HEK293 (cell line): ENCODE measurements around the gene MARK3.

Source experiments
- BCL11A ChIP-seq: fragments of 450-650 bp; formaldehyde crosslinking; IDR thresholded peaks from 2 replicates; pipeline ENCODE4 v1.5.1; 2016; ENCODE audit warnings: low read depth, missing biosample characterization, missing genetic modification characterization
- BCL11B ChIP-seq: fragments of 450-650 bp; formaldehyde crosslinking; IDR thresholded peaks from 2 replicates; pipeline ENCODE4 v1.5.1; 2016; ENCODE audit warnings: low read depth, missing biosample characterization, missing genetic modification characterization
- GFI1B ChIP-seq: fragments of 450-650 bp; formaldehyde crosslinking; IDR thresholded peaks from 2 replicates; pipeline ENCODE4 v1.5.1; 2016; ENCODE audit warnings: missing biosample characterization, missing genetic modification characterization
- IKZF3 ChIP-seq: fragments of 450-650 bp; IDR thresholded peaks from 2 replicates; pipeline ENCODE4 v1.5.0; 2018; ENCODE audit warnings: missing biosample characterization, mild to moderate bottlenecking, missing genetic modification characterization, moderate library complexity
- KLF9 ChIP-seq: fragments of 450-650 bp; formaldehyde crosslinking; IDR thresholded peaks from 2 replicates; pipeline ENCODE4 v1.5.1; 2016; ENCODE audit warnings: missing biosample characterization, missing genetic modification characterization, low read depth
- RBAK ChIP-seq: fragments of 450-650 bp; formaldehyde crosslinking; IDR thresholded peaks from 2 replicates; pipeline ENCODE4 v1.5.1; 2016; ENCODE audit warnings: missing biosample characterization, missing genetic modification characterization
- REPIN1 ChIP-seq: fragments of 450-650 bp; formaldehyde crosslinking; IDR thresholded peaks from 2 replicates; pipeline ENCODE4 v1.5.1; 2017; ENCODE audit warnings: missing biosample characterization, missing genetic modification characterization, low read depth
- REST ChIP-seq: fragments of 450-650 bp; formaldehyde crosslinking; IDR thresholded peaks from 2 replicates; pipeline ENCODE4 v1.5.1; 2016; ENCODE audit warnings: missing biosample characterization, missing genetic modification characterization
- SP3 ChIP-seq: fragments of 450-650 bp; formaldehyde crosslinking; IDR thresholded peaks from 2 replicates; pipeline ENCODE4 v1.5.1; 2016; ENCODE audit warnings: missing biosample characterization, missing genetic modification characterization
- YY2 ChIP-seq: fragments of 450-650 bp; formaldehyde crosslinking; IDR thresholded peaks from 2 replicates; pipeline ENCODE4 v1.5.1; 2016; ENCODE audit warnings: missing biosample characterization, missing genetic modification characterization
- ZFHX2 ChIP-seq: fragments of 450-650 bp; formaldehyde crosslinking; conservative IDR thresholded peaks from 2 replicates; pipeline ENCODE4 v1.5.1; 2016; ENCODE audit warnings: missing biosample characterization, missing genetic modification characterization
- ZFP41 ChIP-seq: fragments of 450-650 bp; formaldehyde crosslinking; IDR thresholded peaks from 2 replicates; pipeline ENCODE4 v1.5.1; 2016; ENCODE audit warnings: missing biosample characterization, missing genetic modification characterization, borderline replicate concordance
- ZNF114 ChIP-seq: fragments of 450-650 bp; formaldehyde crosslinking; IDR thresholded peaks from 2 replicates; pipeline ENCODE4 v1.5.0; 2017; ENCODE audit warnings: missing biosample characterization, missing genetic modification characterization
- ZNF146 ChIP-seq: fragments of 450-650 bp; formaldehyde crosslinking; IDR thresholded peaks from 2 replicates; pipeline ENCODE4 v1.5.1; 2016; ENCODE audit warnings: missing biosample characterization, missing genetic modification characterization
- ZNF18 ChIP-seq: fragments of 450-650 bp; formaldehyde crosslinking; IDR thresholded peaks from 2 replicates; pipeline ENCODE4 v1.5.1; 2016; ENCODE audit warnings: missing biosample characterization, missing genetic modification characterization
- ZNF223 ChIP-seq: fragments of 450-650 bp; formaldehyde crosslinking; IDR thresholded peaks from 2 replicates; pipeline ENCODE4 v1.5.1; 2016; ENCODE audit warnings: missing biosample characterization, missing genetic modification characterization
- ZNF248 ChIP-seq: fragments of 450-650 bp; formaldehyde crosslinking; IDR thresholded peaks from 2 replicates; pipeline ENCODE4 v1.5.1; 2017; ENCODE audit warnings: missing biosample characterization, missing genetic modification characterization
- ZNF350 ChIP-seq: fragments of 450-650 bp; formaldehyde crosslinking; IDR thresholded peaks from 2 replicates; pipeline ENCODE4 v1.5.0; 2017; ENCODE audit warnings: missing biosample characterization, mild to moderate bottlenecking, missing genetic modification characterization
- ZNF473 ChIP-seq: fragments of 450-650 bp; formaldehyde crosslinking; IDR thresholded peaks from 2 replicates; pipeline ENCODE4 v1.5.1; 2017; ENCODE audit warnings: missing biosample characterization, missing genetic modification characterization
- ZNF510 ChIP-seq: fragments of 450-650 bp; formaldehyde crosslinking; IDR thresholded peaks from 2 replicates; pipeline ENCODE4 v1.5.1; 2018; ENCODE audit warnings: mild to moderate bottlenecking, missing genetic modification characterization, missing biosample characterization; ENCODE audit not compliant: insufficient replicate concordance
- ZNF521 ChIP-seq: fragments of 450-650 bp; formaldehyde crosslinking; IDR thresholded peaks from 2 replicates; pipeline ENCODE4 v1.5.1; 2017; ENCODE audit warnings: missing biosample characterization, mild to moderate bottlenecking, missing genetic modification characterization
- ZNF555 ChIP-seq: fragments of 450-650 bp; formaldehyde crosslinking; conservative IDR thresholded peaks from 2 replicates; pipeline ENCODE4 v1.5.1; 2017; ENCODE audit warnings: missing biosample characterization, mild to moderate bottlenecking, missing genetic modification characterization, inconsistent platforms
- ZNF623 ChIP-seq: fragments of 450-650 bp; formaldehyde crosslinking; IDR thresholded peaks from 2 replicates; pipeline ENCODE4 v1.5.1; 2016; ENCODE audit warnings: missing biosample characterization, missing genetic modification characterization
- ZNF660 ChIP-seq: fragments of 450-650 bp; IDR thresholded peaks from 2 replicates; pipeline ENCODE4 v1.5.1; 2018; ENCODE audit warnings: missing biosample characterization, mild to moderate bottlenecking, missing genetic modification characterization
- ZNF664 ChIP-seq: fragments of 450-650 bp; formaldehyde crosslinking; IDR thresholded peaks from 2 replicates; pipeline ENCODE4 v1.5.1; 2016; ENCODE audit warnings: missing biosample characterization, missing genetic modification characterization
- ZNF837 ChIP-seq: fragments of 450-650 bp; formaldehyde crosslinking; IDR thresholded peaks from 2 replicates; pipeline ENCODE4 v1.5.1; 2016; ENCODE audit warnings: missing biosample characterization, missing genetic modification characterization
- ZSCAN30 ChIP-seq: fragments of 450-650 bp; IDR thresholded peaks from 2 replicates; pipeline ENCODE4 v1.5.1; 2018; ENCODE audit warnings: missing biosample characterization, mild to moderate bottlenecking, missing genetic modification characterization, moderate library complexity
- TF ChIP-seq, protein P1 (sequence below): fragments of 450-650 bp; IDR thresholded peaks from 2 replicates; pipeline ENCODE4 v1.5.1; 2018; ENCODE audit warnings: missing biosample characterization, mild to moderate bottlenecking, missing genetic modification characterization
- TF ChIP-seq, protein P2 (sequence below): fragments of 450-650 bp; IDR thresholded peaks from 2 replicates; pipeline ENCODE4 v1.5.1; 2018; ENCODE audit warnings: missing biosample characterization, missing genetic modification characterization
- TF ChIP-seq, protein P3 (sequence below): fragments of 450-650 bp; formaldehyde crosslinking; IDR thresholded peaks from 2 replicates; pipeline ENCODE4 v1.5.1; 2016; ENCODE audit warnings: missing biosample characterization, missing genetic modification characterization
- TF ChIP-seq, protein P4 (sequence below): fragments of 450-650 bp; formaldehyde crosslinking; IDR thresholded peaks from 2 replicates; pipeline ENCODE4 v1.5.1; 2016; ENCODE audit warnings: missing biosample characterization, missing genetic modification characterization

The MARK3 gene

GRCh38 chr14:103518422-103519042 is 133.3 kb downstream of the MARK3 start (continued):
- no peak for TF ChIP-seq GFI1B (tag by site-specific recombination)
- no peak for TF ChIP-seq REPIN1 (tag by site-specific recombination)
- TF ChIP-seq ZNF248 (tag by site-specific recombination) = no peak
- peak; percentile 6; the same call in 1 of the 2 replicates for TF ChIP-seq SP3 (tag by site-specific recombination)
- TF ChIP-seq ZFP41 (tag by site-specific recombination) = no peak
- no peak for TF ChIP-seq ZNF146 (tag by site-specific recombination)
- no peak for TF ChIP-seq ZNF350
- TF ChIP-seq ZFHX2 (tag by site-specific recombination) = no peak
- peak; percentile 36; the same call in 1 of the 2 replicates for TF ChIP-seq KLF9 (tag by site-specific recombination)
- no peak for TF ChIP-seq RBAK (tag by site-specific recombination)
- TF ChIP-seq ZNF473 (tag by site-specific recombination) = no peak
- TF ChIP-seq, protein P1, sequence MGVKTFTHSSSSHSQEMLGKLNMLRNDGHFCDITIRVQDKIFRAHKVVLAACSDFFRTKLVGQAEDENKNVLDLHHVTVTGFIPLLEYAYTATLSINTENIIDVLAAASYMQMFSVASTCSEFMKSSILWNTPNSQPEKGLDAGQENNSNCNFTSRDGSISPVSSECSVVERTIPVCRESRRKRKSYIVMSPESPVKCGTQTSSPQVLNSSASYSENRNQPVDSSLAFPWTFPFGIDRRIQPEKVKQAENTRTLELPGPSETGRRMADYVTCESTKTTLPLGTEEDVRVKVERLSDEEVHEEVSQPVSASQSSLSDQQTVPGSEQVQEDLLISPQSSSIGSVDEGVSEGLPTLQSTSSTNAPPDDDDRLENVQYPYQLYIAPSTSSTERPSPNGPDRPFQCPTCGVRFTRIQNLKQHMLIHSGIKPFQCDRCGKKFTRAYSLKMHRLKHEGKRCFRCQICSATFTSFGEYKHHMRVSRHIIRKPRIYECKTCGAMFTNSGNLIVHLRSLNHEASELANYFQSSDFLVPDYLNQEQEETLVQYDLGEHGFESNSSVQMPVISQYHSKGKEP (tag by site-specific recombination) = no peak
- TF ChIP-seq ZSCAN30 (tag by site-specific recombination) = peak; percentile 64; the same call in 1 of the 2 replicates
- no peak for TF ChIP-seq ZNF837 (tag by site-specific recombination)
- no peak for TF ChIP-seq ZNF114 (tag by site-specific recombination)
- TF ChIP-seq ZNF521 (tag by site-specific recombination) = no peak
- TF ChIP-seq BCL11A (tag by site-specific recombination) = no peak; the same call in 1 of the 2 replicates
- TF ChIP-seq, protein P2, sequence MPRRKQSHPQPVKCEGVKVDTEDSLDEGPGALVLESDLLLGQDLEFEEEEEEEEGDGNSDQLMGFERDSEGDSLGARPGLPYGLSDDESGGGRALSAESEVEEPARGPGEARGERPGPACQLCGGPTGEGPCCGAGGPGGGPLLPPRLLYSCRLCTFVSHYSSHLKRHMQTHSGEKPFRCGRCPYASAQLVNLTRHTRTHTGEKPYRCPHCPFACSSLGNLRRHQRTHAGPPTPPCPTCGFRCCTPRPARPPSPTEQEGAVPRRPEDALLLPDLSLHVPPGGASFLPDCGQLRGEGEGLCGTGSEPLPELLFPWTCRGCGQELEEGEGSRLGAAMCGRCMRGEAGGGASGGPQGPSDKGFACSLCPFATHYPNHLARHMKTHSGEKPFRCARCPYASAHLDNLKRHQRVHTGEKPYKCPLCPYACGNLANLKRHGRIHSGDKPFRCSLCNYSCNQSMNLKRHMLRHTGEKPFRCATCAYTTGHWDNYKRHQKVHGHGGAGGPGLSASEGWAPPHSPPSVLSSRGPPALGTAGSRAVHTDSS (tag by site-specific recombination) = 0 out of 2 replicates have a peak, but pooled peaks have one; percentile 27
- TF ChIP-seq ZNF660 (tag by site-specific recombination) = peak; percentile 49; the same call in 1 of the 2 replicates
- TF ChIP-seq, protein P3, sequence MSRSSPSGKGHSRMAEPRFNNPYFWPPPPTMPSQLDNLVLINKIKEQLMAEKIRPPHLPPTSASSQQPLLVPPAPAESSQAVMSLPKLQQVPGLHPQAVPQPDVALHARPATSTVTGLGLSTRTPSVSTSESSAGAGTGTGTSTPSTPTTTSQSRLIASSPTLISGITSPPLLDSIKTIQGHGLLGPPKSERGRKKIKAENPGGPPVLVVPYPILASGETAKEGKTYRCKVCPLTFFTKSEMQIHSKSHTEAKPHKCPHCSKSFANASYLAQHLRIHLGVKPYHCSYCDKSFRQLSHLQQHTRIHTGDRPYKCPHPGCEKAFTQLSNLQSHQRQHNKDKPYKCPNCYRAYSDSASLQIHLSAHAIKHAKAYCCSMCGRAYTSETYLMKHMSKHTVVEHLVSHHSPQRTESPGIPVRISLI (tag by site-specific recombination) = no peak
- no peak for TF ChIP-seq YY2 (tag by site-specific recombination)
- no peak for TF ChIP-seq ZNF223
- peak; percentile 87 for TF ChIP-seq IKZF3 (tag by site-specific recombination)
- no peak for TF ChIP-seq ZNF510
- no peak; the same call in 1 of the 2 replicates for TF ChIP-seq BCL11B (tag by site-specific recombination)
- no peak for TF ChIP-seq ZNF18 (tag by site-specific recombination)
- TF ChIP-seq, protein P4, sequence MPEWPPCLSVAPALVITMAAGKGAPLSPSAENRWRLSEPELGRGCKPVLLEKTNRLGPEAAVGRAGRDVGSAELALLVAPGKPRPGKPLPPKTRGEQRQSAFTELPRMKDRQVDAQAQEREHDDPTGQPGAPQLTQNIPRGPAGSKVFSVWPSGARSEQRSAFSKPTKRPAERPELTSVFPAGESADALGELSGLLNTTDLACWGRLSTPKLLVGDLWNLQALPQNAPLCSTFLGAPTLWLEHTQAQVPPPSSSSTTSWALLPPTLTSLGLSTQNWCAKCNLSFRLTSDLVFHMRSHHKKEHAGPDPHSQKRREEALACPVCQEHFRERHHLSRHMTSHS = no peak
- no peak for TF ChIP-seq ZNF555 (tag by site-specific recombination)
- no peak for TF ChIP-seq ZNF664 (tag by site-specific recombination)
- TF ChIP-seq ZNF623 (tag by site-specific recombination) = no peak
- TF ChIP-seq REST = 0 out of 2 replicates have a peak, but pooled peaks have one; percentile 24
